SK-N-SH (cell line): ENCODE data around the gene FGGY.

ENCODE experiments used
- CTCF ChIP-seq: fragments of 200-600 bp; sonication (generic); IDR thresholded peaks from 2 replicates; pipeline ENCODE4 v1.6.1; 2017; ENCODE audit warnings: antibody characterized with exemption, mild to moderate bottlenecking, moderate library complexity
- FOSL2 ChIP-seq: IDR thresholded peaks from 2 replicates; pipeline ENCODE4 v1.4.0; 2012; ENCODE audit warnings: low read depth, mild to moderate bottlenecking, moderate library complexity, borderline replicate concordance
- GATA2 ChIP-seq: sonication (generic); formaldehyde crosslinking; IDR thresholded peaks from 2 replicates; pipeline ENCODE4 v1.5.0; 2020; ENCODE audit warnings: mild to moderate bottlenecking, missing genetic modification reagents
- JUND ChIP-seq: IDR thresholded peaks from 2 replicates; pipeline ENCODE4 v1.4.0; 2012
- MAX ChIP-seq: IDR thresholded peaks from 2 replicates; pipeline ENCODE4 v1.4.0; 2012; ENCODE audit warnings: low read depth
- POLR2AphosphoS5 ChIP-seq: IDR thresholded peaks from 2 replicates; pipeline ENCODE4 v1.6.1; 2012; ENCODE audit warnings: low read depth, low read length
- RXRA ChIP-seq: IDR thresholded peaks from 2 replicates; pipeline ENCODE4 v1.4.0; 2012; ENCODE audit warnings: low read depth, mild to moderate bottlenecking, borderline replicate concordance
- SMC3 ChIP-seq: IDR thresholded peaks from 2 replicates; pipeline ENCODE4 v1.6.1; 2012; ENCODE audit warnings: low read depth, low read length, improper control_type of control experiment
- TCF12 ChIP-seq: IDR thresholded peaks from 2 replicates; pipeline ENCODE4 v1.4.0; 2012
- YY1 ChIP-seq: IDR thresholded peaks from 2 replicates; pipeline ENCODE4 v1.4.0; 2012; ENCODE audit warnings: low read depth, mild to moderate bottlenecking

- no peak for TF ChIP-seq MAX
- no peak for TF ChIP-seq JUND
- no peak for TF ChIP-seq GATA2 (CRISPR knock-in tag)
- no peak for TF ChIP-seq YY1
- TF ChIP-seq RXRA: no peak
- TF ChIP-seq POLR2AphosphoS5: no peak
- TF ChIP-seq CTCF: no peak
- TF ChIP-seq SMC3: no peak
- no peak for TF ChIP-seq FOSL2
- no peak for TF ChIP-seq TCF12
Measured at GRCh38 chr1:59557549-59557885, 260.6 kb downstream of the FGGY start.
